HG02852 (cell line): ENCODE measurements around the gene VPS25.

ENCODE experiments used
- ATAC-seq: cut with Tn5 transposase; IDR thresholded peaks from one replicate; pipeline ENCODE4 v1.9.1; 2021; ENCODE audit warnings: mild to moderate bottlenecking, moderate library complexity; ENCODE audit not compliant: unreplicated experiment

The VPS25 gene

GRCh38 chr17:42792545-42792944, 19.3 kb downstream of the VPS25 start:
- ATAC-seq, result no peak

- ATAC-seq, result no peak
Measured at GRCh38 chr17:42795061-42795460, 21.8 kb downstream of the VPS25 start.

- no peak for ATAC-seq
Measured at GRCh38 chr17:42795465-42795864, 22.2 kb downstream of the VPS25 start.

GRCh38 chr17:42796066-42796758, 23.0 kb downstream of the VPS25 start:
- no peak for ATAC-seq

GRCh38 chr17:42797067-42798007, 24.1 kb downstream of the VPS25 start:
- no peak for ATAC-seq

- ATAC-seq, result no peak
Measured at GRCh38 chr17:42798011-42798382, 24.7 kb downstream of the VPS25 start.

- peak; percentile 65 for ATAC-seq
Measured at GRCh38 chr17:42798383-42799380, 25.4 kb downstream of the VPS25 start, which contains the start of the genes CNTD1 and COA3. Gene CNTD1 (plus strand): TSS chr17:42798861. CDS start chr17:42799068, 207 bp downstream. Gene COA3 (minus strand): TSS chr17:42798704. CDS start chr17:42798681, 23 bp downstream.

- ATAC-seq, result no peak
Measured at GRCh38 chr17:42803074-42803883, 30.0 kb downstream of the VPS25 start.

- no peak for ATAC-seq
Measured at GRCh38 chr17:42804918-42805367, 31.7 kb downstream of the VPS25 start.

GRCh38 chr17:42806249-42806648, 33.0 kb downstream of the VPS25 start:
- ATAC-seq, result no peak

- ATAC-seq, result no peak
Measured at GRCh38 chr17:42809250-42809649, 36.0 kb downstream of the VPS25 start.

- ATAC-seq, result no peak
Measured at GRCh38 chr17:42814633-42815399, 41.6 kb downstream of the VPS25 start.

GRCh38 chr17:42817866-42818265, 44.6 kb downstream of the VPS25 start:
- ATAC-seq, result no peak

- ATAC-seq, result no peak
Measured at GRCh38 chr17:42818379-42818778, 45.1 kb downstream of the VPS25 start.

GRCh38 chr17:42819939-42820535, 46.8 kb downstream of the VPS25 start:
- ATAC-seq, result no peak

GRCh38 chr17:42821176-42821575, 47.9 kb downstream of the VPS25 start:
- ATAC-seq, result no peak

- ATAC-seq, result no peak
Measured at GRCh38 chr17:42827472-42827871, 54.2 kb downstream of the VPS25 start.
